GM18951 (cell line): Measurements from ENCODE around the gene BBS1.

ENCODE experiments used
- POLR2A ChIP-seq: IDR thresholded peaks from 4 replicates; pipeline ENCODE4 v1.6.1; 2011; ENCODE audit warnings: mild to moderate bottlenecking; ENCODE audit not compliant: insufficient read length, insufficient read depth; ENCODE audit errors: extremely low read depth
- in situ Hi-C: fragments of 300-500 bp; cut with MboI; formaldehyde crosslinking; loops from one replicate; pipeline ENCODE4 v1.12.0; 2022; ENCODE audit warnings: low sequenced_read_pairs, mixed read lengths, inconsistent platforms; ENCODE audit not compliant: unreplicated experiment

The BBS1 gene

GRCh38 chr11:66472054-66472453 is 38.4 kb upstream of the BBS1 start:
- in situ Hi-C loops = no loop called here
- TF ChIP-seq POLR2A = no peak

GRCh38 chr11:66473167-66473566 is 37.3 kb upstream of the BBS1 start:
- in situ Hi-C loops = no loop called here
- no peak for TF ChIP-seq POLR2A

- in situ Hi-C loops = no loop called here
Measured at GRCh38 chr11:66473608-66474515, 36.6 kb upstream of the BBS1 start.

GRCh38 chr11:66475349-66476172 is 34.9 kb upstream of the BBS1 start:
- no peak for TF ChIP-seq POLR2A
- in situ Hi-C loops = no loop called here

More at GRCh38 chr11:66473608-66474515, 36.6 kb upstream of the BBS1 start:
- no peak for TF ChIP-seq POLR2A

GRCh38 chr11:66476173-66476840 is 34.1 kb upstream of the BBS1 start:
- no peak for TF ChIP-seq POLR2A
- in situ Hi-C loops = no loop called here

- in situ Hi-C loops = no loop called here
- TF ChIP-seq POLR2A = no peak
Measured at GRCh38 chr11:66476841-66477251, 33.6 kb upstream of the BBS1 start.

- TF ChIP-seq POLR2A = no peak
- in situ Hi-C loops = no loop called here
Measured at GRCh38 chr11:66477263-66478201, 32.9 kb upstream of the BBS1 start.

- in situ Hi-C loops = no loop called here
- TF ChIP-seq POLR2A = no peak
Measured at GRCh38 chr11:66478729-66479393, 31.6 kb upstream of the BBS1 start.

- in situ Hi-C loops = no loop called here
- no peak for TF ChIP-seq POLR2A
Measured at GRCh38 chr11:66479394-66480116, 30.9 kb upstream of the BBS1 start.

- in situ Hi-C loops = no loop called here
- TF ChIP-seq POLR2A = peak; percentile 92
Measured at GRCh38 chr11:66480117-66480938, 30.1 kb upstream of the BBS1 start, which contains the start of gene DPP3. DPP3 (plus strand) TSS chr11:66480434; CDS start chr11:66482201, 1,767 bp downstream.

- no peak for TF ChIP-seq POLR2A
- in situ Hi-C loops = no loop called here
Measured at GRCh38 chr11:66484806-66485380, 25.5 kb upstream of the BBS1 start.
